Measurements from ENCODE around the gene TUBB1. TPM values are rescaled to one million over a fixed set of nuclear protein-coding genes. Genes with fewer than 3 reads are reported as not detected.
A peak's percentile ranks its signal among the peaks of the same experiment; 100 is the strongest.

TUBB1 gene
- total and polyA plus RNA-seq, 2 of the 13 experiments (the other 11 are each of a cell fraction or from before 2014, with no cell fraction given), result 0.11 to 57.6 TPM

- TF ChIP-seq SIN3A (IDR thresholded peaks at IDR 0.05; ENCODE audit: borderline replicate concordance, low read depth, low read length), result peak; percentile 34; the same call in 1 of the 2 replicates
- 0 out of 2 replicates have a peak, but pooled peaks have one; percentile 32 for TF ChIP-seq ZNF101 (CRISPR knock-in tag; IDR thresholded peaks at IDR 0.05; ENCODE audit: borderline replicate concordance, low read depth)
- no peak for TF ChIP-seq HDAC6 (IDR thresholded peaks at IDR 0.05; ENCODE audit: low read depth, low read length)
- TF ChIP-seq E2F2 (CRISPR knock-in tag; IDR thresholded peaks at IDR 0.05; ENCODE audit: borderline replicate concordance), result peak; percentile 76; the same call in 1 of the 2 replicates
- no peak; the same call in 1 of the 2 replicates for TF ChIP-seq RXRB (CRISPR knock-in tag; IDR thresholded peaks at IDR 0.05; ENCODE audit: borderline replicate concordance)
- TF ChIP-seq ZNF30 (CRISPR knock-in tag; IDR thresholded peaks at IDR 0.05), result no peak
- no peak for TF ChIP-seq NFYB (CRISPR knock-in tag; IDR thresholded peaks at IDR 0.05)
- TF ChIP-seq SSRP1 (CRISPR knock-in tag; IDR thresholded peaks at IDR 0.05), result no peak
- no peak for TF ChIP-seq SETDB1 (CRISPR knock-in tag; IDR thresholded peaks at IDR 0.05; ENCODE audit: borderline replicate concordance)
- no peak for TF ChIP-seq ZBTB44 (CRISPR knock-in tag; IDR thresholded peaks at IDR 0.05)
- peak; percentile 91; the same call in 1 of the 2 replicates for TF ChIP-seq NFKB2 (CRISPR knock-in tag; IDR thresholded peaks at IDR 0.05; ENCODE audit: borderline replicate concordance)
- TF ChIP-seq ZBTB14 (CRISPR knock-in tag; IDR thresholded peaks at IDR 0.05), result no peak
- no peak for TF ChIP-seq REPIN1 (CRISPR knock-in tag; IDR thresholded peaks at IDR 0.05; ENCODE audit: borderline replicate concordance, low read depth)
- TF ChIP-seq ZNF552 (CRISPR knock-in tag; IDR thresholded peaks at IDR 0.05; ENCODE audit: borderline replicate concordance), result peak; percentile 62; the same call in 1 of the 2 replicates
- TF ChIP-seq AFF4 (CRISPR knock-in tag; IDR thresholded peaks at IDR 0.05), result no peak
- no peak for TF ChIP-seq ZNF850 (CRISPR knock-in tag; conservative IDR thresholded peaks at IDR 0.05)
- no peak for TF ChIP-seq ZFP41 (CRISPR knock-in tag; IDR thresholded peaks at IDR 0.05; ENCODE audit: borderline replicate concordance)
- no peak for TF ChIP-seq CC2D1A (CRISPR knock-in tag; IDR thresholded peaks at IDR 0.05)
- TF ChIP-seq LBX2 (CRISPR knock-in tag; IDR thresholded peaks at IDR 0.05; ENCODE audit: borderline replicate concordance), result peak; percentile 96; the same call in 1 of the 2 replicates
- TF ChIP-seq AGO2 (optimal IDR thresholded peaks at IDR 0.05; ENCODE audit: low read depth, low read length), result peak; percentile 37
- TF ChIP-seq ZNF564 (CRISPR knock-in tag; IDR thresholded peaks at IDR 0.05), result peak; percentile 73; the same call in 1 of the 2 replicates
These were observed 23.0 kb downstream of the TUBB1 start, which contains the start of gene PRELID3B (continued) for GRCh38 chr20:59042151-59042795.
